IPS DF 6.9 (cell line): ENCODE results near the gene JARID2.

Experiments used
- DNase-seq: peaks from one replicate; pipeline ENCODE4 v3.0.0-alpha.2; 2013; ENCODE audit warnings: low read depth, low spot score
- H3K27ac ChIP-seq: one replicate; pipeline ENCODE4 v1.5.1; 2013; ENCODE audit warnings: low read length, control low read depth
- H3K27me3 ChIP-seq: 2 replicates; pipeline ENCODE4 v1.6.1; 2013; ENCODE audit warnings: mild to moderate bottlenecking, low read length; ENCODE audit not compliant: control insufficient read depth, insufficient read depth
- H3K36me3 ChIP-seq: 2 replicates; pipeline ENCODE4 v1.6.1; 2013; ENCODE audit warnings: low read length; ENCODE audit not compliant: control insufficient read depth, insufficient read depth
- H3K4me1 ChIP-seq: 2 replicates; pipeline ENCODE4 v1.6.1; 2013; ENCODE audit warnings: low read length; ENCODE audit not compliant: control insufficient read depth, insufficient read depth
- H3K4me3 ChIP-seq: 2 replicates; pipeline ENCODE4 v1.5.1; 2013; ENCODE audit warnings: mild to moderate bottlenecking, low read length
- H3K9me3 ChIP-seq: 2 replicates; pipeline ENCODE4 v1.6.1; 2013; ENCODE audit warnings: low read length, inconsistent platforms; ENCODE audit not compliant: control insufficient read depth, insufficient read depth
- WGBS: extraction: QIAGEN DNeasy Blood & Tissue Kit; methylation state at CpG from one replicate; pipeline ENCODE4 v1.1.7; 2013; ENCODE audit warnings: mixed read lengths, missing lambda C conversion rate; ENCODE audit not compliant: insufficient read length, insufficient coverage; 5-methylcytosine and 5-hydroxymethylcytosine counted together

JARID2 gene

DNA sequence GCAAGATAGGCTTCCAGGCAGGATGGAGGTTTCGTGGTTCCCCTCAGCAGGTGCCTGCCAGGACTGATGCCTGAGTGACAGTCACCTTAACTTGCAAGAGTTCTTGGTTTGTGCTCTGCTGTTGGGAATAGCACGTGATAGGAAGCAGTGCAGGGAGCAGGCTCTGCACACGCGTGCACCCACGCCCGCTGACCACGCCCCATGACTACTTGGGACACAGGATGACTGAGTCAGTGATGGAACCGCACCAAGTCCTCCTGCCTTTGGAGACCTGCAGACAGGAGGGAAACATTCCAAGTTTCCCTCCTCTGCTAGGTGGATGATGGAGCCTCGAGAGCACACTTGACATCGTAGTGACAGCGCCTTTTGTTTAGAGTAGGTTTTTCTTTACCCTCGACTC lies 252.8 kb downstream of the JARID2 start:
- no CpG with 5 or more reads among the region's 12 CpGs for WGBS
- Histone ChIP-seq H3K9me3 (no peaks in the 10 kb centered on the region), H3K4me1 (peaks cover 1% of the 10 kb centered on the region; the same call in 1 of the 2 replicates), H3K4me3 (no peak overlapping the region), H3K27ac (no peak overlapping the region), H3K27me3 (no peaks in the 10 kb centered on the region), H3K36me3 (peaks cover 57% of the 10 kb centered on the region)
- no peak for DNase-seq

DNA sequence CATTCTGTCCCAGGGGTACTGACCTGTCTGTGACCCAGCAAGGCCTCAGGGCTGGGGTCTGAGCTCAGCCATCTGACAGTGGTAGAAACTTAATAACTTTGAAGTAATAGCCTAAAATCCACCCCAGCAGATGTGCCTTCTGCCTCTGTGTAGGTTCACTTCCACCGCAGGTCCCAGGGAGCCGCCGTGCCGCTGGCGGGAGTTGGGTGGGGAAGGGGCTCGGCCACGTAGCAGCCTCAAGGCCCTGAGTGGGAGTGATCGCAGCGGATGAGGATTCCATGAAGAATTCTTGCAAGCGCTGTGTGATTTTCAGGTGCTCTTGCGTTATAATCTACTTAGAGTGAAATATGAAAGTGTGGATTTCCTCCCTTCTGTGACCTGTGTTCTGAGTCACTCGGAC lies 253.3 kb downstream of the JARID2 start:
- no peak overlapping the region for H3K4me3 ChIP-seq
- peaks cover 60% of the 10 kb centered on the region for H3K36me3 ChIP-seq
- no peaks in the 10 kb centered on the region for H3K9me3 ChIP-seq
- no peak overlapping the region for H3K27ac ChIP-seq
- no peak for DNase-seq
- no CpG with 5 or more reads among the region's 12 CpGs for WGBS
- no peaks in the 10 kb centered on the region for H3K4me1 ChIP-seq
- no peaks in the 10 kb centered on the region for H3K27me3 ChIP-seq

DNA sequence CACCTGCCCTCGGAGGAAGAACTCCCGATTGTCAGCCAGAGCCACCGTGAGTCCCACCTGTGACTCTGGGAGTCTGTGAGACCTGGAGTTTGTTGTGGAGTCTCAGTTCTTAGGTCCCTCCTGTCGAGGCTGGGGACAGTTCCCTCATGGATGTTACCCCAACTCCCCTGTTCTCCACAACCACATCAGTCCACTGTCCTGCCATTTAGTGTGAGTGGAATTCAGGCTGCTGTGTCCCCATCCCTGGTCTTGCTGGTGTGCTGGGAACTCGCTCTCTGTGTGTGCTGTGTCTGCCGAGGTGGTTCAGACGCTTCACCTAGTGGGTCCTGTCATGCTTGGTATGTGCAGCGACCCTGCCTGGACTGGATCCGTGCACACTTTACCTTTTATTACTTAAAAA lies 253.7 kb downstream of the JARID2 start:
- Histone ChIP-seq H3K4me3 (no peak overlapping the region), H3K36me3 (peaks cover 62% of the 10 kb centered on the region), H3K27me3 (no peaks in the 10 kb centered on the region), H3K27ac (no peak overlapping the region), H3K9me3 (no peaks in the 10 kb centered on the region), H3K4me1 (no peaks in the 10 kb centered on the region)
- no peak for DNase-seq
- no CpG with 5 or more reads among the region's 9 CpGs for WGBS

DNA sequence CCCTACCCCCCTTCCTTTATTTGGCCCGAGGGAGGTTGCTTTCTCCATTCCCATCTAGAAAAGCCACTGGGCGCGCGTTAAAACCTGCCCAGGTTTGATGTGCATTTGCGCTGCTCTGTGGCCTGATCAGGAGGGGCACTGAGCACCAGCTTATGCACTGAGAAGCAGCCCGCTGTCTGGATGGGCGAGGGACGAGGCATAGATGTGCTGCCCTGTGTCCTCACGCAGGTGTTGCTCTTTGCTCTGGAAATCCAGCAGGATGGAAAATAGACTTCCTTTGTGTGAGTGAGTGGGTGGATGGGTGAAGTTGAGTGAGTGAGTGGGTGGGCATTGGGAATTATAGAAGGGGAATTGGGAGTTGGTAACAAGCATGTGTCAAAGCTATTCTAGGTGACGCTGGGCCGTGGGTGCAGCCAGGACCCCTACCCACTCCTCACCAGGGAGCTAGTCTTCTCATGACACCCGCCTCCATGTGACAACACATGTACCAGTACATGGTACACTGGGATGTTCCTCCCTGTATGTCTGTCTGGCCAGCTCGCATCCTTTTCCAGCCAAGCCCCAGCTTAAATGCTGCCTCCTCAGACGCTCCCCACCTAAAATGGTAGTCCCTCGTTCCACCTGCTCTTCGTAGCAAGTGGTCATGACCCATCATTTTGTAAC lies 254.3 kb downstream of the JARID2 start:
- DNase-seq, result no peak
- no peak overlapping the region for H3K4me3 ChIP-seq
- H3K36me3 ChIP-seq, result peaks cover 62% of the 10 kb centered on the region
- H3K27me3 ChIP-seq, result no peaks in the 10 kb centered on the region
- no peaks in the 10 kb centered on the region for H3K9me3 ChIP-seq
- no peak overlapping the region for H3K27ac ChIP-seq
- no CpG with 5 or more reads among the region's 16 CpGs for WGBS
- no peaks in the 10 kb centered on the region for H3K4me1 ChIP-seq

DNA sequence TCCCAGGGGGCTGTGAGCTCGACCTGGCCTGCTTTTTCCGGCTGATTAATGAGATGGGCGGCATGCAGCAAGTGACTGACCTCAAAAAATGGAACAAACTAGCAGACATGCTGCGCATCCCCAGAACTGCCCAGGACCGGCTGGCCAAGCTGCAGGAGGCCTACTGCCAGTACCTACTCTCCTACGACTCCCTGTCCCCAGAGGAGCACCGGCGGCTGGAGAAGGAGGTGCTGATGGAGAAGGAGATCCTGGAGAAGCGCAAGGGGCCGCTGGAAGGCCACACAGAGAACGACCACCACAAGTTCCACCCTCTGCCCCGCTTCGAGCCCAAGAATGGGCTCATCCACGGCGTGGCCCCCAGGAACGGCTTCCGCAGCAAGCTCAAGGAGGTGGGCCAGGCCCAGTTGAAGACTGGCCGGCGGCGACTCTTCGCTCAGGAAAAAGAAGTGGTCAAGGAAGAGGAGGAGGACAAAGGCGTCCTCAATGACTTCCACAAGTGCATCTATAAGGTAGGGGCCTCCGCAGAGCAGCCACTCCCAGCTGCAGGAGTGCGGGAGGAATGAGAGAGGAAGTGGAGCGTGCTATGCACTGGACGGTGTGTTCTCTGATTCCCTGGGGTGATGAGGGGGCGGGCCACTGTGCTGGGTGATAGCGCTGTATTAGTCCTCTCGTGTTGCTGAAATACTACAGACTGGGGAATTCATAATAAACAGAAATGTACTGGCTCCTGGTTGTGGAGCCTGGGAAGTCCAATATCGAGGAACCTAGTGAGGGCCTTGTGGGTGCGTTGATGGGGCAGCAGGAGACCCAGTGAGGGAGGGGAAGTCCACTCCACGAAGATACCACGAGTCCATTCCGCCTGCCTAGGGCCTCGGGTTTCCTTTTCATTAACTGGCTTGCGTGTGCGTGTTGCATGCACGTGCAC lies 255.3 kb downstream of the JARID2 start:
- no peaks in the 10 kb centered on the region for H3K27me3 ChIP-seq
- 0 out of 2 replicates have a peak, but pooled peaks cover 1% of the 10 kb centered on the region for H3K4me1 ChIP-seq
- H3K27ac ChIP-seq, result no peak overlapping the region
- peaks cover 61% of the 10 kb centered on the region for H3K36me3 ChIP-seq
- DNase-seq, result no peak
- H3K4me3 ChIP-seq, result no peak overlapping the region
- no CpG with 5 or more reads among the region's 38 CpGs for WGBS
- no peaks in the 10 kb centered on the region for H3K9me3 ChIP-seq

DNA sequence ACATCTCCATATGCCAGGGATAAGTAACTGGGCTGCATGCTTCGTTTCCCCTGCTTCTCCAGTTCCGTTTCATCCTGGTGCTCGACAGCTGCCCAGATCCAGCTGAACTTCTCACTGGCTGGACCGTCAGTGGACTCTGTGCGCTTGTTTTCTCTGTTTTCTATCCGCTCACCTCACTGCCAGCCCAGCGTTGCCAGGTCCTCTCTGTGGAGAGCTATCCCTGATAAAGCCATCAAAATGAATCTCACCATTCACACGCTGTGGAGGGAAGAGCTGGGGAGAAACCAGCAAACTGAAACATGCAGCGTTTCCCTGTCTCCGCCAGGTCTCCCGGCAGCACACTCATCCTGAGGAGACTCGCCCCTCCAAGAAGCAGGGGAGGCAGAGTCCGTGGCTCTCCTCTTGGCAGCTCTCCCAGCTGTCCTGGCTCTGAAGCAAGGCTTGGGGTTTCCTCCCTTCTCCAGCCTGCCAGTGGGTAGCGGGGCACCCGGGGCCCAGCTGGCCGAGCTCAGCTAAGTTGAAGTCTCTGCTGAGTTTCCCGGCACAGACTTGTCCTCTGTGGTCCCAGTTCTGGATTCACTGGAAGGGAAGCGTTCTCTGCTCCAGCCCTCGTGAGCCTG lies 256.1 kb downstream of the JARID2 start:
- H3K27ac ChIP-seq, result no peak overlapping the region
- WGBS, result no CpG with 5 or more reads among the region's 19 CpGs
- no peaks in the 10 kb centered on the region for H3K9me3 ChIP-seq
- 0 out of 2 replicates have a peak, but pooled peaks cover 1% of the 10 kb centered on the region for H3K4me1 ChIP-seq
- H3K4me3 ChIP-seq, result no peak overlapping the region
- peaks cover 60% of the 10 kb centered on the region for H3K36me3 ChIP-seq
- DNase-seq, result no peak
- H3K27me3 ChIP-seq, result no peaks in the 10 kb centered on the region

DNA sequence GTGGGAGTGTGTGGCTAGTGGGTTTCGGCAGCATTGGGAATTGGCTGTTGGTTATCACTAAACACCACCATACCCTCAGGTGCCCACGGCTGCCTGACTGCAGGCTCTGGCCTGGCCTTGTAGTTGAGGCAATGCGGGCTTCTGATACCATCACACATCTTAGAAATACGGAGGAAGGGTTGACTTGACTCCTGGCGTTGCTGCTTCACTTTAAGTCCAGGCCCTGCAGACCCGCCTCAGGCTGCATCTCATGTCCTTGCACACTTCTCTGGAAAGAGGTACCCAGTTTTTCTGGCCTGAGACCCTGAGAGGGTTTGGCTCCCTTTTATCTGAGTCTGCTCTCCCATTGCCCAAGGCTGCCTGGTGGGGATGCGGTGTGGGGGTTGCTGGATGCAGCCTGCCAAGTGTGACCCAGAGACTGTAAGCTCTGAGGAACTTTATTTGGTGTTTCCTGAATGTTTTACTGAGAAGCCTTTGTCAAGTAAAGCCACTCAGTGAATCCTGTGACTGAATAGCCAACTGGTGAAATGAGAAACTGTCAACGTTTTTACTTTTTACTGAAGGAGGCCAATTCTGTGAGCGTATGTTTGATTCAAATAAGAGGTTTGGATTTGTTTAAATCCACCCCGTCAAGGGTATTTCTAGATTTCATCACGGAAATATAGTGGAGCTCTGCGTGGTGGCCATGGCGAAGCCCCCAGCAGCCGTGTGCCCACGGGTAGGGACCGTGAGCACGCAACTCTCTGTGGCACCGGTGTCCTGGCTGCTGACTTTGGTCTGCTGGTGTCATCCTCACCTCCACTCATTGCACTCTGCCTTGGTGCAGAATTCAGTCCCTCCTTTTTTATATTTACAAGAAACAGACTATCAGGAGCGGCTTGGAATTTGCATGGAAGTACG lies 256.8 kb downstream of the JARID2 start:
- no CpG with 5 or more reads among the region's 20 CpGs for WGBS
- DNase-seq, result no peak
- H3K36me3 ChIP-seq, result peaks cover 62% of the 10 kb centered on the region

DNA sequence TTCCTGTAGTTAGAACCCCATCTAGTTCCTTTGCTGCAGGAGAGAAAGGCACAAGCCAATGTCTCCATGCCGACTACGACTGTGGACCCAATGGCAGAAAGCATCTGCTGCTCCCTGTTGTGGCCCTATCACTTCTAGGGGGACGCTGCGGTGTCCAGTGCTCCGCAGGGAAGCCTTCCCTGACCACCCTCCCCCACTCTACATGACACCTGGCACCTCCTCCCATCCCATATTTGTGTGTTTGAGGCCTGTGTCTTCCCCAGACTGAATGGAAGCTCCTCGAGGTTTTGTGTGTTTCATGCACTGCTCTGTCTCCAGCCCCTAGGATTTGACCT lies 257.4 kb downstream of the JARID2 start:
- Histone ChIP-seq H3K27ac (no peak overlapping the region), H3K27me3 (no peaks in the 10 kb centered on the region), H3K4me1 (peaks cover 1% of the 10 kb centered on the region; the same call in 1 of the 2 replicates), H3K4me3 (no peak overlapping the region), H3K9me3 (no peaks in the 10 kb centered on the region), H3K36me3 (peaks cover 64% of the 10 kb centered on the region)
- no peak for DNase-seq
- no CpG with 5 or more reads among the region's 6 CpGs for WGBS

More for the DNA sequence above, 256.8 kb downstream of the JARID2 start:
- Histone ChIP-seq H3K4me1 (peaks cover 1% of the 10 kb centered on the region; the same call in 1 of the 2 replicates), H3K4me3 (no peak overlapping the region), H3K9me3 (no peaks in the 10 kb centered on the region), H3K27ac (no peak overlapping the region), H3K27me3 (no peaks in the 10 kb centered on the region)

DNA sequence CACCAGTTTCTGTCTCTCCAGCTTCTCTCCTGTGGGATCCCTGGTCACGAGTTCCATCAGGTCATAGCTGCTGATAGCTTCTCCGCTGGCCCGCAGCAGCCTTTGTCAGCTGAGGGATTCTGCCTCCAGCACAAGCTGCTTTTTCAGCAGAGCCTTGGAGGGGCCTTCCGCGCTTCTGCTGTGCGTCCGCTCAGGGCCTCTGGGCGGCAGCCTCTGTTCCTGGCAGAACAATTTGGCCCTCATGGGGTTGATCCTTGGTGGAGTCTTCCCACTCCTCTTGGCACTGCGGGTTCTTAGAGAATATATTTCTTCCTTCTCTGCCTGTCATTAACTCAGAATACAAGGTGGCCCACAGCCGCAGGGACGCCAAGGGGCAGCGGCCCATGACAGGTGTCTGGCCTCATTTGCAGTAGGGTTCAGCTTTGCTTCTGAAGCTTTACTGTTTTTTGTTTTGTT lies 258.2 kb downstream of the JARID2 start:
- Histone ChIP-seq H3K9me3 (no peaks in the 10 kb centered on the region), H3K4me1 (peaks cover 1% of the 10 kb centered on the region; the same call in 1 of the 2 replicates), H3K4me3 (no peak overlapping the region), H3K27me3 (no peaks in the 10 kb centered on the region), H3K27ac (no peak overlapping the region), H3K36me3 (peaks cover 60% of the 10 kb centered on the region)
- WGBS, result no CpG with 5 or more reads among the region's 12 CpGs
- no peak for DNase-seq
